Suppressor macrophage treated with lipopolysaccharide for 4 hours (primary cell): ENCODE data around the gene ATXN7L1.

Experiments used
- DNase-seq: peaks from one replicate; pipeline ENCODE4 v3.0.0-alpha.2; 2020

ATXN7L1 gene

GRCh38 chr7:105664816-105665525, 211.4 kb downstream of the ATXN7L1 start:
- no peak for DNase-seq

GRCh38 chr7:105662998-105663397, 213.4 kb downstream of the ATXN7L1 start:
- DNase-seq: no peak

- DNase-seq: no peak
Measured at GRCh38 chr7:105661625-105662024, 214.8 kb downstream of the ATXN7L1 start.

GRCh38 chr7:105656922-105657521, 219.4 kb downstream of the ATXN7L1 start:
- DNase-seq: peak; percentile 71

- DNase-seq: no peak
Measured at GRCh38 chr7:105655500-105656380, 220.7 kb downstream of the ATXN7L1 start.

GRCh38 chr7:105655067-105655466, 221.3 kb downstream of the ATXN7L1 start:
- DNase-seq: no peak

- no peak for DNase-seq
Measured at GRCh38 chr7:105654095-105654686, 222.2 kb downstream of the ATXN7L1 start.

GRCh38 chr7:105653441-105654005, 222.9 kb downstream of the ATXN7L1 start:
- DNase-seq: no peak

GRCh38 chr7:105652359-105652993, 223.9 kb downstream of the ATXN7L1 start:
- DNase-seq: peak; percentile 66

GRCh38 chr7:105651798-105652197, 224.6 kb downstream of the ATXN7L1 start:
- no peak for DNase-seq

- DNase-seq: no peak
Measured at GRCh38 chr7:105650382-105650970, 225.9 kb downstream of the ATXN7L1 start.

GRCh38 chr7:105649727-105650381, 226.5 kb downstream of the ATXN7L1 start:
- no peak for DNase-seq

GRCh38 chr7:105648561-105649401, 227.6 kb downstream of the ATXN7L1 start:
- no peak for DNase-seq

GRCh38 chr7:105647591-105647990, 228.8 kb downstream of the ATXN7L1 start:
- no peak for DNase-seq

- DNase-seq: no peak
Measured at GRCh38 chr7:105644937-105645336, 231.5 kb downstream of the ATXN7L1 start.

- DNase-seq: no peak
Measured at GRCh38 chr7:105643851-105644250, 232.5 kb downstream of the ATXN7L1 start.

- DNase-seq: no peak
Measured at GRCh38 chr7:105643384-105643783, 233.0 kb downstream of the ATXN7L1 start.

- DNase-seq: no peak
Measured at GRCh38 chr7:105642264-105642663, 234.1 kb downstream of the ATXN7L1 start.

GRCh38 chr7:105640956-105641810, 235.2 kb downstream of the ATXN7L1 start:
- DNase-seq: no peak
